Left cardiac atrium (tissue), 4 donors: ENCODE results near the gene GLB1L3. TPM values are rescaled to one million over a fixed set of nuclear protein-coding genes. Genes with fewer than 3 reads are reported as not detected.
"Not testable (repeated sequence)": the region's sequence is repeated elsewhere in the genome, so short reads cannot be mapped to it uniquely, and the experiment has no call there.

Experiments used
- ATAC-seq, 2 donors: fragments of 200-7000 bp; cut with Tn5 transposase; one replicate each; pipeline ENCODE4 v1.9.1; 2020; ENCODE audit warnings: mild to moderate bottlenecking in 2 of 2, moderate library complexity in 2 of 2
- DNase-seq: peaks from one replicate; pipeline ENCODE4 v3.0.0-alpha.2; 2020
- intact Hi-C, 2 donors: fragments of 100-400 bp; cut with DNase I; formaldehyde crosslinking; loops; one replicate each; pipeline versions ENCODE4 v1.14.1 to v1.15.1; 2022 to 2023
- total RNA-seq, 2 donors: library from RNA; stranded (reverse); fragmentation: NEBNext Ultra II Directional; extraction: Animal tissue kit (Norgen Biotek cat#: 25700); gene quantifications; one replicate each; pipeline ENCODE4 v1.2.1, GENCODE V29; 2021
- donor health status: DM: no; HTN: yes; CAD: no.
- donor health status: DM: no; HTN: yes; CAD: no; lungs with severe emphysema.
- donor health status: DM: yes; HTN: yes; CAD: no.
- donor health status: Dilated cardiomyopathy.

Gene GLB1L3
- total RNA-seq, 2 donors from 2014 or later: not detected

DNA sequence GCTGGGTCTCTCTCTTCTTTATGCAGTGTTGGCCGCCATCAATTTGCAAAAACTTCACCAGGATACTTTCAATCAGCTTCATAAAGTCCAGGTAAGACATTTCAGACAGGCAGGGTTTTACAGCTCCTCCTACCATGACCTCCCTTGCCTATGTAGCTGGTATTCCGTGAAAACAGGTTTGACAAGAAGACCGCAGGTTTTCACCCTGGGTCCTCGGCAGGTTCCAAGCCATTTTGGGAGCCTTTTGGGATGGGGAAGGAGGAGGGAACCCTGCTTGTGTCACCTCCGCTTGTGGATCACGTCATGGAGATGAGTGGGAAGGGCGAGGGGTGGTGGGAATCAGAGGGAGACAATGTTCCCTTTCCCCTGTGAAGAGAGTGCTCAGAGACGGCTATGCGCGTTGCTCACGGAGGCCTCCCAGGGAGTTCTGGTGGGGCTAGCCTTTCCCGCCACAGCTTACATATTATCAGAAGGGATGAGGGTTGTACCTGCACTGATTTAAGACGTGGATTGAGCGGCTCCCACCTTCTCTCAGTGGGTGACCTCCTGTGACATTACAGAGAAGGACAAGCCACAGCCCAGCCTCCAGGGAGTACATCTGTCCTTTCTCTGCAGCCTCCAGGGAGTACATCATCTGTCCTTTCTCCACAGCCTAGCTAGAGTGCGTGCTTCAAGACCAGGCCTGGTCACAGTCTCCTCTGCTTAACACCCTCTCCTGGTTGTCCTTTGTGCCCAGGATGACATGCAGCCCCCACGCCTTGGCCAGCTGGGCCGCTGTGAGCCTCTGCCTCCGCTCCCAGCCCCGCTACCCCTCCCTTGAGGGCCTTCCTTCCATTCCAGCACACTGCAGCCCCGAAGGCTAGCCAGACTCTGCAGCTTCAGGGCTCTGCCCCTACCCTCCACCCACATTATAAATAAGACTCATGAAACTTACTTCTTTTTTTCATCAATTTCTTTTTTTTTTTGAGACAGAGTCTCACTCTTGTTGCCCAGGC is 17.2 kb downstream of the GLB1L3 start:
- ATAC-seq (no peak), DNase-seq (no peak)
- intact Hi-C loops: no loop called here

DNA sequence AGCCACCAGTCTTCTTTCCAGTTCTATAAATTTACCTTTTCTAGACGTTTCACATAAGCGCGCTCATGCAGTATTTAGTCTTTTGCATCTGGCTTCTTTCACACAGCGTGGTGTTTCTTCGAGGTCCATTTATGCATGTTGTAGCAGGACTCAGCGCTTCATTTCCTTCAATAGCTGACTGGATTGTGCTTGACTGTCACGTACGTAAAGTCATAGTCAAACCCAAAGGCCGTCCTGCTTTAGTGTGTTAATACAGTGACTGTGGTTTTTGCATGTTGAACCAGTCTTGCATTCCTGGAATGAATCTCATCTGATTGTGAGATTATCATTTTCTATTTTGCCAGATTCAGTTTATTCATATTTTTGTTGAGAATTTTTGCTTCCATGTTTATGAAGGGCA is 18.5 kb downstream of the GLB1L3 start:
- intact Hi-C loops: no loop called here
- no peak for ATAC-seq

DNA sequence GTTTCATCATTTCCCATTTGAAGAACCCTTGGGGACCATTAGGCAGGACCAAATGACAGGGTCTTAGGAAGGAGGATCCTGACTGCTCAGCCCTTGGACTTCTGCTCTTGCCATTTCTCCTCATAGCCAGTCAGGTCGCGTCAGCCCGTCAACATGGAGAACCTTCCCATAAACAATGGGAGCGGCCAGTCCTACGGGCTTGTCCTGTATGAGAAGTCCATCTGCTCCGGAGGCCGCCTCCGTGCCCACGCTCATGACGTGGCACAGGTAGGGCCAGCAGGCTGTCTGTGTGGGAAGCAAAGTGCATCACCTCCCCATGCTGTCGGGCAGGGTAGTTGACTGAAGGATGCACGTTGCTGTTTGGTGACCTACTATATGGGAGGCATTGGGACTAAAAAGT is 36.0 kb downstream of the GLB1L3 start:
- intact Hi-C loops: no loop called here
- ATAC-seq (no peak), DNase-seq (no peak)

More for the DNA sequence above, 18.5 kb downstream of the GLB1L3 start:
- no peak for DNase-seq

DNA sequence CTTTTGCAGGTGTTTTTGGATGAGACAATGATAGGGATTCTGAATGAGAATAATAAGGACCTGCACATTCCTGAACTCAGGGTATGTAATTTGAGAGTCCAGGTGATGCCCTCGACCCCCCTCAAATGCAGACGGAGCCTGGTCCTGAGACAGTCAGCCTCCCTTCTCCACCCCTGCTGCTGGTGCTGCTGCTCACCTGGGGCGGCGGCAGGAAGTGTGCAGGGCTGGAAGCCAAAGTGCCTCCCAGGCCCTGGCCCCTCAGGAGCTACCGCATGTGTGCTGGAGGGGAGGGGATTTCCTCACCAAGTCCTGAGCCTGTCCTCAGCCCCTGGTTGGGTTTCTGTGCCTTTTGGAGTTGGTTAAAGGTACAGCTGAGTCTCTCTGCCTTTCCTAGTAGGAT is 36.6 kb downstream of the GLB1L3 start:
- no peak for DNase-seq
- ATAC-seq: no peak
- intact Hi-C loops: no loop called here

DNA sequence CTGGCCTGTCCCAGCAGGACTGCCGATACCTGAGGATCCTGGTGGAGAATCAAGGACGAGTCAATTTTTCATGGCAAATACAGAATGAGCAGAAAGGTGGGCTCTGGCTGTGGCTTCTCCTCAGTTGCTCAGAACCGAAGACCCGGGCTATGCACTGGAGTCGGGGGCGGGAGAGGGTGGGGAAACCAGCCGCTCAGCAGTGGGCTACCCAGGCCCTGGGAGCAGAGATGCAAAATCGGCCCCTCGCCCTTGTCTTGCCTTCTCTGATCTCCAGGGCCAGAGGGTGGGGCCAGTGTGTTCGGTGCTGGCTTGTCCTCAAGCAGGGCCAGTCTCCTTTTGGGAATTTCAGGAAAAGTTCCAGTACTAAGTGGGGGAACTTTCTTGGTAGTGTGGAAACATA is 37.2 kb downstream of the GLB1L3 start:
- intact Hi-C loops: no loop called here
- DNase-seq: no peak
- no peak for ATAC-seq

DNA sequence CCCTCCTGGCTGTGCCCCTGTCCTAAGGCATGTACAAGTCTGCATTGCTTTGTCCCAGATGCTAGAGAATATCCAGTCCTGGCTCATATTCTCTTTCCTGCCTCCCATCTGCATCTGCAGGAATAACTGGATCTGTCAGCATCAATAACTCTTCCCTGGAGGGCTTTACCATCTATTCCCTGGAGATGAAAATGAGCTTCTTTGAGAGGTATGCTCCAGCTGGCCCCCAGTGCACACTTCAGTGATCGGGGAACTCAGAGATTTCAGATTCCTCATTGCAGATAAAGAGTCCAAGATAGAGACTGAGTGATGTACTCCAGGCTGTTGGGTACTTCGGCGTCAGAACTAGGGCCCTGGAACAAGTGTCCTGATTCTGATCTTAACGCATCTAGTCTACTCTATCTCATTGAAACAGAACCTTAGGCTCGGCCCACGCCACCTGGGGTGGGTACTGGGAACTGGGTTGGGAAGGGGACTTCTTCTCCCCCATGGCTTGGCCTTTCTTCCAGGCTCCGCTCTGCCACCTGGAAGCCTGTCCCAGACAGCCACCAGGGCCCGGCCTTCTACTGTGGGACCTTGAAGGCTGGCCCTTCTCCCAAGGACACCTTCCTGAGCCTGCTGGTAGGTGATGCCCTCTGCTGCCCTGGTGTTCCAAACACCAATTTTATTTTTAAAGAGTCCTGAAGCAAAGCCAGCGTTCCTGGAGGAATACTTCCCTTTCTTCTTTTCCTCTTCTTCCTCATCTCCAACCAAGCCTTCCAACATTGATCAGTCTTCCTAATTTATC is 37.8 kb downstream of the GLB1L3 start:
- intact Hi-C loops: no loop called here
- ATAC-seq (no peak), DNase-seq (no peak)

DNA sequence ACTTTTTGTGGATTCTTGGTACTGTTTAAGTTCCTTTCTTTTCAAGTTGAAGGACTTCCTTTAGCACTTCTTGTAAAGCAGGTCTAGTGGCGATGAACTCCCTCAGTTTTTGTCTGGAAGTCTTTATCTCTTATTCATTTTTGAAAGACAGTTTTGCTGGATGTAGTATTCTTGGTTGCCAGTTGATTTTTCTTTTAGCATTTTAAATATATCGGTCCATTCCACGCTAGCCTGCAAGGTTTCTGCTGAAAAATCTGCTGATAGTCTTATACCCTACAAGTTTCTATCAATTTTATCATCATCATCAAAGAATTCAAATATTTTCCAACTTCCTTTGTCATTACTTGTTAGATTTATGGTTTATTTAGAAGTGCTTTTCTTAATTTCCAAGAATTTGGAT is 40.9 kb downstream of the GLB1L3 start:
- ATAC-seq (no peak), DNase-seq (no peak)
- intact Hi-C loops: no loop called here

DNA sequence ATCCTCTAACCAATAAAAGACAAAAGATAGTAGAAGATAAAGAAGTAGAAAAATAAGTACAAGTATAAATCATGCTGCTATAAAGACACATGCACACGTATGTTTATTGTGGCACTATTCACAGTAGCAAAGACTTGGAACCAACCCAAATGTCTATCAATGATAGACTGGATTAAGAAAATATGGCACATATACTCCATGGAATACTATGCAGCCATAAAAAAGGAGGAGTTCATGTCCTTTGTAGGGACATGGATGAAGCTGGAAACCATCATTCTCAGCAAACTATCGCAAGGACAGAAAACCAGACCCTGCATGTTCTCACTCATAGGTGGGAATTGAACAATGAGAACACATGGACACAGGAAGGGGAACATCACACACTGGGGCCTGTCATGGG is 45.2 kb downstream of the GLB1L3 start:
- intact Hi-C loops, DNase-seq, ATAC-seq: not testable (repeated sequence)

DNA sequence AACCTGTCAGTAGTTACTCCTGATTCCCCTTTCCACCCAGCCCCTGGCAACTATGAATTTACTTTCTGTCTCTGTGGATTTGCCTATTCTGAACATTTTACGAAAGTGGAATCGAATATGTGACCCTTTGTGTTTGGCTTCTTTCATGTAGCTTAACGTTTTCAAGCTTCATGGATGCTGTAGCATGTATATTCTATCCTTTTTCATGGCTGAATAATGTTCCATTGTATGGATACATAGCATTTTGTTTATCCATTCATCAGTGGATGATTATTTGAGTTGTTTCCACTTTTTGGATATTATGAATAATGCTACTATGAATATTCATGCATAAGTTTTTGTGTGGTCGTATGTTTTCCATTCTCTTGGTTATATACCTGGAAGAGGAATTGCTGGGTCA is 46.4 kb downstream of the GLB1L3 start:
- DNase-seq: no peak
- no peak for ATAC-seq
- intact Hi-C loops: no loop called here

DNA sequence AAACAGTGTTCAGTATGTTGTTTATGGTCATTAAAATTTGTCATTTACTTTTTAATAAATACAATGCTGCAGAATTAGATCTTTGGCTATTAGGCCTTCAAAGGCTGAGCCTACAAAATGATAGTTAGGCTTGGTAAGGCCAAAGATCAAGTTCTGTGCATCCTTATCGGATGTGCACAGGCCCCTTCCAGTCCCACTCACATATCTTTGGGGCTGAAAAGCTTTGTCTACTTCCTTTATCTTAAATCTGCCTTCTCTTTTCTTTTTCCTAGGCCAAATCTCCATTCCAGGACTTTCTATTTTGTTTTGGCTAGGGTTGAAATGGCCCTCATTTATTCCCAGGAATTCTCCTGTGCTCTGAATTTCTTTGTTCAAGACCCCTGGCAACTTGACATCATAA is 52.3 kb downstream of the GLB1L3 start:
- intact Hi-C loops: no loop called here
- DNase-seq: no peak
- ATAC-seq: no peak

DNA sequence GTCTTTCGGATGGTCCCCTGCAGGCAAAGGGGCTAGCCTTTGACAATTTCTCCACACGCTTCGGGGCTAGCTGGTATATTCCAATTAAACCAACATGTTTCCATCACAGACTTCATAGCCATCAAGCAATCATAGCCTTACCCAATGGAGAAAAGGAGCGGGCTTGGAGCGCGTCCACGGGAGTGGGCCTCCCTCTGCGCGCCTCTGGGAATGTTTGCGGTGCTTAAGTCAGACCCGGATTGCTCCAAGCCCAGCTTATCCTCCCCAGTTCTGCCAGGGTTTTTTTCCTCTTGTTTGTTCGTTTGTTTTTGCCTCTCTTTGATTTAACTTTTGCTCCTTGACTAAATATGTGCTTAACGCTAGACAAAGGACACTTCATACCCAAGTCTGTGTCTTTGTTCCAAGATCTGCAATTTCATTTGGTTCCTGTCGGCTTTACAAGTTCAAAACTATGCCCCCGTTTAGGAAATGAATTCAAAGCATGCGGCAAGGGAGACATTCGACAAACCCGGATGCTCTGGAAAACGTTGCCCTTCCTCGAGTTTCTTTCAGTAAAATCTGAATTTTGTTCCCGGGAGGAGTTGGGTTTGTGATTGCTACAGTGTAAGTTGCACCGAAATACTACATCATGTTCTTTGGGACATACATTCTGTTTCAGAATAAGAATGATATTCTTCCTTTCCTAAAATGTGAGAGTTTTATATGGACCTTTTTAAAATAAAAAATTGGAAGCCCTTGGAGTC is 54.6 kb downstream of the GLB1L3 start:
- ATAC-seq: no peak

DNA sequence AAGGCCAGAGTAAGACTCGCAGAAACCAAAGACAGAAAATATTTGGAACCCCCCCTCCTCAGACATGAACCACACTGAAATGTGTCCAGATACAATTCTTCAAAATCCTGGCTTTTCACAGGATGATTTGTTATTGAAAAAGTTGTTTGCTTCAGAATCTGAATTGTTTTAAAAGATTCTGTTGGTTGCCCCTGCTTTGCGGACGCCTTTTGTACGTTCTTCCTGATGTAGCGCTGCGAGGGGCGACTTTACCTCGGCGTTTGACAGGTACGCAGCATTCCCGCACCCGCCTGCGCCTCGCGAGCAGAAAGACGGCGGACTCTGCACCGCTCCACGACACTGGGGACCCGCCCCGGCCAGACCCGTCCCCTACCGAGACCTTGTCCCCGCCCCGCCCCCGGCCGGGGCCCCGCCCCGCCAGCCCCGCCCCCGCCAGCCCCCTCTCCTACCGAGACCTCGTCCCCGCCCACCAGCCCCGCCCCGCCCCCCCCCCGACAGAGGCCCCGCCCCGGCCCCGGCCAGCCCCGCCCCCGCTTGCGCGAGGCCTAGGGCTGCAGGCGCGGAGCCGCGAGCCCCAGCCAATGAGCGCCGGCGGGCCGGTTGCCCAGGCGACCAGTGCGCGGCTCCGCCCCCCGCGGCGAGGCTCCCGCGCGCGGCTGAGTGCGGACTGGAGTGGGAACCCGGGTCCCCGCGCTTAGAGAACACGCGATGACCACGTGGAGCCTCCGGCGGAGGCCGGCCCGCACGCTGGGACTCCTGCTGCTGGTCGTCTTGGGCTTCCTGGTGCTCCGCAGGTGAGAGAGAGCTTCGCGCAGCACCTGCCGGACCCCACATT is 55.4 kb downstream of the GLB1L3 start, which contains the start of gene GLB1L2:
Gene GLB1L2, plus strand, starts transcription at position 635 of the 835 bp plus-strand sequence. Its CDS starts 74 bp downstream, at position 709.
- peak; percentile 97 for ATAC-seq
- intact Hi-C loops: no loop called here
- DNase-seq: peak; percentile 76

More for the DNA sequence above, 54.6 kb downstream of the GLB1L3 start:
- intact Hi-C loops: no loop called here
- DNase-seq: no peak

DNA sequence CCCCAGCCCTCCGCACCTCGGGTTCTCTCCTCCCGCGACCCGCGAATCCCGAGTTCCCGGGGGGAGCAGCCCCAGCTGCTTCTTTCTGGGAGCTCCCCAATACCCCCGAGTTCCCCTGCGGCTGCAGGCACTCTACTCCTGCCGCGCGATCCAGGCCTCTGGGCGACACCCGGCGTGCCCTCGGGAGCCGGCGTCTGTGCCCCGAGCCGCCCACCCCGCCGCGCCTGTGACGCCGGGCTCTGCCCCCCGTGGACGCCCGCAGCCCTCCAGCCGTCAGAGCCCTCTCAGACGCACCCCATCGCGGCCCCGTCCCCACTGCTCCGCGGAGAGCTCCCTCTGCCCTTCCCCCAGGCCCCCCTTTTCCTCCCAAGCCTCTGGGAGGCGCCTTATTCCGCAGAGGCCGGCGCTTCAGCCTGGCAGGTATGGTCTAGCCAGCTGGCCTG is 56.0 kb downstream of the GLB1L3 start:
- DNase-seq: no peak
- peak; percentile 14 to 37 for ATAC-seq
- intact Hi-C loops: no loop called here

DNA sequence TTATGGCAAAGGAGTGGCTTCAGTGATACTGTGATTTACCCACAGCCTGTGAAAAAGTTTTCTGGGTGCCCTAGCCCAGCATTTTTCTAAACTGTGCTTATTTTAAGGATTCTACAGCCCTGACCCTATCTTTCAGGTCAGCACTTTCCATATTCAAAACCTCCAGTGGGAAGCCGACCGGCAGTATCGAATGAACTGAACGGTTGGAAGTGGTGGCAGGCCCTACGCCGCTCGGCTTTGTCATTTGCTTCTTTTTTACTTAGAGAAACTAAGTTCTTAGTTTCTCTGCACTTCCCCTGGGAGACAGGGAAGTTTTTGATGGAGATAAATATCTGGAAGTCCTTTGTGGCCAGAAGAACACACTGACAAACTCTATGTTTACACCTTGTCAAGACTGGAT is 56.6 kb downstream of the GLB1L3 start:
- intact Hi-C loops: no loop called here
- ATAC-seq: no peak
- no peak for DNase-seq

DNA sequence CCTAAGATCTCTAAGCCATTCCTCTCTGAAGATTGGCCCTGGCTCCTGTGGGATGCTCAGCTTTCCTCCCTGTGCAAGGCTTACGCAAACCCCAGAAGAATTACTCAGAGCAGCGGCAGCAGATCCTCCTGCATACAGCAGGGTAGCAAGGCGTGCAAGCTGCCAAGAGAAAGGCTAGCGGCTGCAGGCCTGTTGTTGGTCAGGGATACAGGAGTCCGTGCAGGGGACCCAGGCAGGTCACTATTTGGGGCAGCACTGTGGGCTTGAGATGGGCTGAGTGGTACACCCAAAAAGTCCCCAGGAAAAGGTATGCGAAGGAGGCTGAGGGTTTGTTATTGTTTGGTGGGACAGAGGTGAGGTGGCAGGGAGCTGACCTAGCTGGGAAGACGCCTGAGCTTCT is 57.1 kb downstream of the GLB1L3 start:
- ATAC-seq: no peak
- intact Hi-C loops: no loop called here

DNA sequence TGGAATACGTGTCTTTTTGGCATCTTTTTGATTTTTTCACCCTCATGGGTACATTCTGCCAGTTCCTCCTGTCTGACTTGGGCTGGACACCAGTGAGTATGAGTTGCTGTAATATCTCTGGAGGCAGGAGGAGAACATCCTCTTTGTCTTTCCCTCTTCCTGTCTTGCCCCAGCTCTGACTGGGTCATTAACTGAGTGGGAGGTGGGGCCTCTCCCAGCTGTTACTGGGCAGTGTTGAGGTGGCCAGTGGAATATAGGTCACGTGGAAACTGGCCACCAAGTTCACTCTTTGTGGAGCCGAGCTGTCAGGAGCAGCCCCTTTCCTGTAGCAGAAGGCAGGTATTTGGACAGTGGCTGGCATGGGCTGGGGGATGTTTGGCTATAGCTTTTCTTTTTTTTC is 57.8 kb downstream of the GLB1L3 start:
- DNase-seq (no peak), ATAC-seq (no peak)
- intact Hi-C loops: no loop called here

More for the DNA sequence above, 57.1 kb downstream of the GLB1L3 start:
- no peak for DNase-seq

DNA sequence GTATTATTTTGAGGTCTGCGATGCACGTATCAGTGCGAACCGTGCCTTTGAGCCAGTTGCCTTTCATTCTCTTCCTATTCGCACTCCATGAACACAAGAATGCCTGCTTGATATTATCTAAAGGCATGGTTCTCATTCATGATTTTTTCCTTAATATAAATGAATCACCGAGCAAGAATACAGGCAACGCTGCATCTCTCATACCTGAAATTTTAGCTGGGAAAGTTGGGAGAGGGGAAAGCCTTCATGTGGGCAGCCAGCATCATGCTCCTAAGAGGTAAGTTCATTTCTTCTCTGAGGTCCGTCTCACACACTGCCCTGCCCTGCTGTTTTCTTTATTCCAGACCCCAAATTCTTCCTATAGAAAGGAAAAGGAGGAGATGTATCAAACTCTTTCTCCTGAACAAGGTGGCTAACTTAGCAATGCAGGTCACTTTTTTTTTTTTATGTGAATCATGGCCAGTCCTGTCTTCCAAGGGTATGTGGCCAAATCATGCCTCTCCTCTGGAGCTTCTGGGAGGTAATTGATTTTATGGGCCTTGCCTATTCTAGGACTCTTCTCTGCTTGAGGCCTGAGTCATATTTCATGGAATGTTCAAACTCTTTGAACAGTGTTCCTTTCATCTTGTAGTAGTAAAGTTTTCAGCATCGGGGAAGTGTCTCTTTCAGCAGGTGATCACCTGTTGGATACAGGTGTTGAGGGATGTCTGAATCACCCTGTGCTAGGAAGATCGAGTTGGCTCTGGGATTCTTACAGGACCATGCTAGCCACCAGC is 58.8 kb downstream of the GLB1L3 start:
- DNase-seq (no peak), ATAC-seq (no peak)
- intact Hi-C loops: no loop called here

DNA sequence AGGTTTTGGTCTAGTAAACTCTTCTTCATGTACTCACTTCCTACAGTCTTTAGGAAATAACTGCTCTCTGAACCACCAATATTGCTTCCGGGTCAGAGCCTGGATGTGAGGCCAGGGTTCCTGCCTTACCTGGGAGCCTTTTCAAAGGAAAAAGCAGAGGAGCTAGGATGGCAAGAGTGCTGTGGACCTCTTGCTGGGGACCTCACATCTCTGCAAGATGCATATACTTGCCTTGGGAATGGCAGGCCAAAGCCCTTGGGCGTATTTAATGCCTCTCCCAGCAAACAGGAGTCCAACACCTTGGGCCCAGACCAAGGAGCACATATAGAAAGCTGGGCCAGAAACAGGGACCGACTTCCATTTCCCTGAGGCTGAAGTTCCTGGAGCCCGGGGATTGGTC is 60.9 kb downstream of the GLB1L3 start:
- DNase-seq (no peak), ATAC-seq (no peak)
- intact Hi-C loops: no loop called here
